HG02938 (cell line): ENCODE results near the gene ARHGAP26.
"Not testable (repeated sequence)": the region's sequence is repeated elsewhere in the genome, so short reads cannot be mapped to it uniquely, and the experiment has no call there.

ENCODE experiments used
- ATAC-seq: cut with Tn5 transposase; IDR thresholded peaks from one replicate; pipeline ENCODE4 v1.9.1; 2021; ENCODE audit warnings: mild to moderate bottlenecking, moderate library complexity; ENCODE audit not compliant: unreplicated experiment

Gene ARHGAP26

DNA sequence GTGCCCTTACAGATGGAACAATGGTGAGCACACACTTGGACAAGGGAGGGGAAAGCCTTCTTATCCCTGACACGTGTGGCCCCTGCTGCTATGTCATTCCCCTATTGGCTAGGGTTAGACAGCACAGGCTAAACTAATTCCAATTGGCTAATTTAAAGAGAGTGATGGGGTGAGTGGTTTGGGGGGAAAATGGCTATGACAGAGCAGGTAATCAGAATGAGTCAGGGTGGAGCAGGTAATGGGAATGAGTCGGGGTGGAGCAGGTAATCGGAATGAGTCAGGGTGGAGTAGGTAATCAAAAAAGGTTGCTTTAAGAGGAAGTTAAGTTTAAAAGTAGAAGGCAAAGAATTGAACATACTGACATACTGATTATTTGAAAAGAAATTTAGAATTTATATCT is 324.4 kb downstream of the ARHGAP26 start:
- not testable (repeated sequence) for ATAC-seq

DNA sequence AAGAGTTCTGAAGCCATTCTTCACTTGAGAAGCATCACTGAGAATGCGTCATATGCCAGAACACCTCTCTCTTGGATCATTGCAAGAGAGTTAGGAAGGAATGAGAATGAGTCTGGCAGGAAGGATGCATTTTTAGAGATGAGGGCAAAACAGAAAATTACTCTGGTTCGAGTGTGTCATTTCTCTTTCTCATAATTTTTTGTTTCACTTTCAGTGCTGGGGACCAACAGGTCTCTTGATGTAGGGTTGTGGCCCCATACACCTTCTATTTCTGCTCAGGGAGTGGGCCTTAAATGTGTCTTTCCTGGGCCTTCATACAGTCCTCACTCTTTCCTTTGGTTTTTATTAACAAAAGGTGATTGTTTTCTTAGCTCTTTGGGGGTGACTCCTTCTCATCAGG is 330.9 kb downstream of the ARHGAP26 start:
- peak; percentile 91 for ATAC-seq

- no peak for ATAC-seq
These were observed 331.7 kb downstream of the ARHGAP26 start for GRCh38 chr5:143101725-143102386.

DNA sequence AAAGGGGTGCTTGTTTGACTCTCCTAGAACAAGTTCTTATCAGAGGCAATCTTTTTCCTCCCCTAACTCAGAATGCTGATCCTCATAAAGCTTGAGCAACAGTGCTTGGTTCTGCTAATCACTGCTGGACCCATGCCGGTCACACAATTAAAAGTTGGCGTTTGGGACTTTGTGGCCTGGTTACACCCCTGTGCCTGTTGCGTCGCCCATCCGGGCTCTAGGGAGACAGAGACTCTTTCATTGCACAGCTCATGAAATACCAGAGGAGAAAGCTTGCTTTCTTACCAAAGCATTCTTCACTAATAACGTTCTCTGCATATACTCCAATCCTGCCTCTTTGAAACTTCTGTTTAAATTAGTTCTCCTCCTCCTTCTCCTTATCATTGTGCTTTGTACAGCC is 332.2 kb downstream of the ARHGAP26 start:
- no peak for ATAC-seq

DNA sequence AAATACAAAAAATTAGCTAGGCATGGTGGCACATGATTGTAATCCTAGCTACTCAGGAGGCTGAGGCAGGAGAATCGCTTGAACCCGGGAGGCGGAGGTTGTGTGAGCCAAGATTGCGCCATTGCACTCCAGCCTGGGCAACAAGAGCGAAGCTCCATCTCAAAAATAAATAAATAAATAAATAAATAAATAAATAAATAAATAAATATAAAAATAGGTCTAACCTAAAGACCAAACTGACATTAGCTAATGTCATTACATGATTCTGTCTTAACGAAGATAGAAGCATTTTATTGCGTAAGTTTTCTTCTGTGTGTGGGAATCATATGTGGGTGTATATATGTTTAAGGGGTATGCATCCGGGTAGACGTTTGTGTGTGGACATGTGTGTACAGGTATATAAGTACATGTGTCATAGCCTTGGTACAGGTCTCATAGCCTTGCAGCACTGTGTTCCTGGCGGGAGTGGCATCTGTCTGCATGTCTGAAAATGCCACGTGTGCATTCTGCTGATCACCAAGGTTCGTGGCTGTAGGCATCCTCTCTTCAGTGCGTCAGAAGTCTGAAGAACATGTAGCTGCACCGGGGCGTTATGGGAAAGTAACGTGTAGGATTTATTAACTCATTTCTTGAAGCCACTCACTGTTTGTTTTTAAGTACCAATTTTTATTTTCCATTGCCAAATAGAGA is 335.2 kb downstream of the ARHGAP26 start:
- ATAC-seq: no peak

- ATAC-seq: no peak
These were observed 336.0 kb downstream of the ARHGAP26 start for GRCh38 chr5:143106174-143106573.

- no peak for ATAC-seq
These were observed 338.4 kb downstream of the ARHGAP26 start for GRCh38 chr5:143108498-143109128.

DNA sequence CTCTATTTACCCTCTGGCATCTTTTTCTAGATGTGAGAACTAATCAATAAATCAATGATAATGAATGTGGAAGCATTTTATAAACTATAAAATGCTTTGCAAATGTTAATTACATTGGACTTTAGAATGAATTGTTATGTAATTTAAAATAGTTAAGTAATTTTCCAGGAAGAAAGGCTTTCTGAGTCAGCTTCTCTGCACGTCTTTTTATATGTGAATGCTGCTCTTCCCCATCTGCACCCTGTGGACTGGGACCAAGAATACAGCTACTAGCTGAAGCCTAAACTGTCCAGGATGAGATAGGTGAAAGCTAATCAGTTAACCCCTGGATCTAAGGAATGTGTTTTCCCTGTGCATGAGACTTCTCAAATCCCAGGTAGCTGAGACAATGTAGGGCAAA is 340.4 kb downstream of the ARHGAP26 start:
- ATAC-seq: no peak

GRCh38 chr5:143111799-143112198 is 341.6 kb downstream of the ARHGAP26 start:
- ATAC-seq: no peak

GRCh38 chr5:143113461-143113860 is 343.3 kb downstream of the ARHGAP26 start:
- no peak for ATAC-seq

DNA sequence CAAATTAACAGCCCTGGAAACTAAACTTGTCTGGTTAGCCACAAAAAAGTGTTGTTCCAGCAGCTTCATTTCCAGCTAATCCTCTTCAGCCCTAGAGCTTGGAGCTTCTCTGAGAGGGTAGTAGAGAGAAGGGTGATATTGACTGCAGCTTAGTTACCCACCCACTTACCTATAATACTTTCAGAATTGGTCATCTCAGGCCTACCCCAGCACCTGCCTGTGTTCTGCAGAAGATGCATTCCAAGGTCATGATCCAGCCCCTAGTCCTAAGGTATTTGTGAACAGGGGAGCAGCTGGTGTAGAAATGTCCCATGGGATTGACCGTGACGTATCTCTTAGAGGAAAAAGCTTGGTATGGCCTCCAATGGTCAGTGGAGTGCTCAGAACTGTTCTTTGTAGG is 344.3 kb downstream of the ARHGAP26 start:
- ATAC-seq: no peak

DNA sequence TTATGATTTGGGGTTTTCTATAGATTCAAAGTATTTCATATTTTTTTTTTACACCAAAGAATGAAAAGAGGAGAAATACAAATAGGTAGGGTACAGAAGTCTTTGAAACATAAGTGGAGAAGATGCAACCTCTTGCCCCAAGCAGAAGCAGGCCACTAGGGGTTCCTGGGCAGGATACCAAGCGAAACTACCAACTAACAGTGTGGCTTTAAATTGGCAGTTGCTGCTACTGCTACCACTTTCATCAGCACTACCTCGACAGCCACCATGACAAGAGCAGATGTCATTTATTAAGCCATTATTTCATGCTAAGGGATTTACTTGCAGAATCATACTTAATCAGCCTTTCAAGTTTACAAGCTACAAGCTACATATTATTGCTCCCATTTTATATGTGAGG is 345.2 kb downstream of the ARHGAP26 start:
- ATAC-seq: no peak

- no peak for ATAC-seq
These were observed 346.6 kb downstream of the ARHGAP26 start for GRCh38 chr5:143116814-143117213.

- no peak for ATAC-seq
These were observed 347.6 kb downstream of the ARHGAP26 start for GRCh38 chr5:143117821-143118220.

DNA sequence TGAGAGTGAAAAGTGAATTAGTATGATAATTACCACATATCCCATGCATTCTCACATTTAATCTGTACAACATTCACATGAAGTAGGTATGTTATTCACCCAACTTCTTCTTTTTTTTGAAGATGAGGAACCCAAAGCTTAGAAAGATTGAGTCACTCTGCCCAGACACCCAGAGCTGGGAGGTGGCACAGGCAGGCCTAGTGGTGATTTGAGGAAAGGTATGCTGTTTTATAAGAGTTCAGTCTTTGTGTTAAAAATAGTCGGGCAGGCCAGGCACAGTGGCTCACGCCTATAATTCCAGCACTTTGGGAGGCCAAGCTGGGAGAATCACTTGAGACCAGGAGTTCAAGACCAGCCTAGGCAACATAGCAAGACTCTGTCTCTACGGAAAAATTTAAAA is 348.0 kb downstream of the ARHGAP26 start:
- ATAC-seq: no peak

DNA sequence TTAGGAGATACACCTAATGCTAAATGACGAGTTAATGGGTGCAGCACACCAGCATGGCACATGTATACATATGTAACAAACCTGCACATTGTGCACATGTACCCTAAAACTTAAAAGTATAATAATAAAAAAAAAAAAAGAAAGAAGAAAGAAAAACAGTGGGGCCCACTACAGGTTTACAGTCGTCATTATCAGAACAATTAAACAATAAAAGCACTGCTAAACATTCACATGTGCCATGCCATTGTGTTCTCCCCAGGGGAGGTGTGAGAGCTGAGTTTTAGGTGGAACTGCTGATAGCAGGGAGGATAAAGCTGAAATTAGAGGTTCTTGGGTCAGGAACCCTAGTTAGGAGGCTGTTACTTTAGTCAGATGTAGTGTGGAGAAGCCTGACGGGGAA is 348.6 kb downstream of the ARHGAP26 start:
- not testable (repeated sequence) for ATAC-seq

- peak; percentile 49 for ATAC-seq
These were observed 349.2 kb downstream of the ARHGAP26 start for GRCh38 chr5:143119291-143119769.

GRCh38 chr5:143119881-143120341 is 349.7 kb downstream of the ARHGAP26 start:
- no peak for ATAC-seq

DNA sequence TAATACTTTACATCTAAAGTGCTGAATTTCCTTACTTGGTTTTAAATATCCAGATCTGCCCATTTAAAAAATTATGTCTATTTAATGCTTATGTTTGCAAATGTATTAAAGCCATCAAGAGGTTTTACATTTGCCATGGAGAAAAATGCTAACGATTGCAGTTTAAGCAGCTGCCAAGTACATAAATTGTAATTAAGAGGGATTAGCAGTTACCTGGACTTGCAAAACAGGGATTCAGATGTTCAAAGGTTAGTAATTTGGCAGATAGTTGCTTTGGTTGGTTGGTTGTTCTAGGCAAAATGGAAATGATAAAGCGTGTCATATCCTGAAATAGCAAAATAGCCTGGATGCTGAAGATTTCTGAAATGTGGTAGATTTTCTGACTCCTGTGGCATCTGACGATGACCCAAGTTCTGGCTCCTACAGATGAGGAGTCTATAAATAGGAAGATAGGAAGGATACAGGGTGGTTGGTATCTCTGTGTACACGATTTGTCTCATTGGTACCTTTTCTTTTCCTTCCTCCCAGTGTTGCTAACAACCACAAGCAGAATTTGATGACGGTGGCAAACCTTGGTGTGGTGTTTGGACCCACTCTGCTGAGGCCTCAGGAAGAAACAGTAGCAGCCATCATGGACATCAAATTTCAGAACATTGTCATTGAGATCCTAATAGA is 350.4 kb downstream of the ARHGAP26 start:
- no peak for ATAC-seq

GRCh38 chr5:143121135-143121475 is 350.9 kb downstream of the ARHGAP26 start:
- ATAC-seq: no peak

GRCh38 chr5:143124593-143124992 is 354.4 kb downstream of the ARHGAP26 start:
- ATAC-seq: no peak
